Ectodermal cell (in vitro differentiated cells): Measurements from ENCODE around the gene NOXA1.
"Not testable (repeated sequence)": the region's sequence is repeated elsewhere in the genome, so short reads cannot be mapped to it uniquely, and the experiment has no call there.

Experiments
- H3K27ac ChIP-seq: 2 replicates; pipeline ENCODE4 v1.7.0; 2013; ENCODE audit warnings: mild to moderate bottlenecking, low read depth, low read length; ENCODE audit not compliant: insufficient read depth, poor library complexity, severe bottlenecking
- H3K27me3 ChIP-seq: 2 replicates; pipeline ENCODE4 v1.7.0; 2013; ENCODE audit warnings: mild to moderate bottlenecking, low read length; ENCODE audit not compliant: insufficient read depth, control insufficient read depth, poor library complexity, severe bottlenecking
- H3K36me3 ChIP-seq: one replicate; pipeline ENCODE4 v1.7.0; 2013; ENCODE audit warnings: low read length; ENCODE audit not compliant: control insufficient read depth, insufficient read depth
- H3K4me1 ChIP-seq: one replicate; pipeline ENCODE4 v1.7.0; 2013; ENCODE audit warnings: low read length; ENCODE audit not compliant: control insufficient read depth, insufficient read depth
- H3K4me3 ChIP-seq: 2 replicates; pipeline ENCODE4 v1.7.0; 2013; ENCODE audit warnings: low read depth, low read length, control low read depth; ENCODE audit not compliant: insufficient read depth
- H3K9me3 ChIP-seq: 2 replicates; pipeline ENCODE4 v1.7.0; 2013; ENCODE audit warnings: mild to moderate bottlenecking, low read length, moderate library complexity; ENCODE audit not compliant: control insufficient read depth
- WGBS, 2 experiments: methylation state at CpG; one replicate each; pipeline ENCODE4 v1.1.7; 2013; ENCODE audit warnings: missing lambda C conversion rate in 2 of 2; 5-methylcytosine and 5-hydroxymethylcytosine counted together

NOXA1 gene

GRCh38 chr9:137444106-137444790 is 21.1 kb downstream of the NOXA1 start:
- H3K4me3 ChIP-seq: no peak overlapping the region
- no peak overlapping the region for H3K27ac ChIP-seq
- H3K27me3 ChIP-seq: peaks cover 18% of the 10 kb centered on the region
- peaks cover 3% of the 10 kb centered on the region for H3K4me1 ChIP-seq
- H3K36me3 ChIP-seq: peaks cover 4% of the 10 kb centered on the region
- 85 to 89% methylated on average over 14 of the region's 14 CpGs for WGBS, 2 experiments
- no peaks in the 10 kb centered on the region for H3K9me3 ChIP-seq

DNA sequence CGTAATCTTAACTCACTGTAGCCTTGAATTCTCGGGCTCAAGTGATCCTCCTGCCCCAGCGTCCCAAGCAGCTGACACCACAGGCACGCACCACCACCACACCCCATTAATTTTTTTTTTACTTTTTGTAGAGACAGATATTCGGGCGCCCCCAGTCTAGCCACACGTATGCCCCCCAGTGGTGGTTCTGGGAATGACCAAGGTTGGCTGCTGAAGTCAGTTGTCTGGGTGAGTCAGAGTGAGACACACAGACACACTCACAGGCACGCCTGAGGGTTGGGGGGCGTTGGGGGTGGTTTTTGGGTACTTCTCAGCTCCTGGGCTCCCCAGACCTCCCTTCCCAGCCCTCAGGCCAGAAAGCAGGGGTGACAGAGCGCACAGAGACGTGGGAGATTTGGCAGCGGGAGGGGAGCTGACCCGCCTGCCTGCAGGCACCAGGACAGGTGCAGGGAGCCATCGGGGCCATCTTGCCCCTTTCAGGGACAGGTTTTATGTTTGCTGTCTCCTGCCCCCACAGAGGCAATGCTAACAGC is 22.1 kb downstream of the NOXA1 start:
- peaks cover 10% of the 10 kb centered on the region for H3K36me3 ChIP-seq
- no peaks in the 10 kb centered on the region for H3K9me3 ChIP-seq
- H3K4me1 ChIP-seq: peaks cover 3% of the 10 kb centered on the region
- H3K27me3 ChIP-seq: peaks cover 18% of the 10 kb centered on the region
- 29 to 32% methylated on average over 14 of the region's 14 CpGs for WGBS, 2 experiments
- no peak overlapping the region for H3K27ac ChIP-seq
- no peak overlapping the region for H3K4me3 ChIP-seq

DNA sequence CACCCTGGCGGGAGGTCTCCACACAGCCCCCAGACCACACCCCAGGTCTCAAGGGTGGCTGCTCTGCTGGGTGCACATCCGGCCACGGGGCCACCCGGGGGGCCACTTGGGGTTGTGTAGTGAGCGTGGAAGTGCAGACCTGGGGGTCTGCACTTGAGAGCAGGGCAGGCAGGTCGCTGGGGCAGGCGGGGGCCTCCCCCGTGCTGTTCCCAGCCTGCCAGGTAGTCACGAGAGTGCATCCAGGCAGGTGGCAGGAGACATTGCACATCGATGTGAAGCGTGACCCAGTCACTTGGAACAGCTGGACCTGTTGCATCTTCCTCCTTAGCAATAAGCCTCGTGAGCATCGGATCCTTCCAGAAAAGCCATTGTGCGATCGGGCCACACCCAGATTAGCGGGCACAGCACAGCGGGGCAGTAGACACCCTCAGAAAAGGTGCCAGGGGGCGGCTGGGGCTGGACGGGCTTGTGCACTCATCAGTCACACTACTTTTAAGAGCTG is 22.8 kb downstream of the NOXA1 start:
- Histone ChIP-seq H3K36me3 (peaks cover 10% of the 10 kb centered on the region), H3K27ac (no peak overlapping the region), H3K27me3 (peaks cover 18% of the 10 kb centered on the region), H3K4me1 (peaks cover 3% of the 10 kb centered on the region), H3K9me3 (no peaks in the 10 kb centered on the region), H3K4me3 (no peak overlapping the region)
- WGBS, 2 experiments: 87 to 91% methylated on average over 19 of the region's 19 CpGs

- peaks cover 10% of the 10 kb centered on the region for H3K36me3 ChIP-seq
- WGBS, 2 experiments: 91% methylated on average over 21 of the region's 21 CpGs
- H3K4me3 ChIP-seq: no peak overlapping the region
- no peak overlapping the region for H3K27ac ChIP-seq
- peaks cover 11% of the 10 kb centered on the region for H3K27me3 ChIP-seq
- H3K4me1 ChIP-seq: peaks cover 3% of the 10 kb centered on the region
- no peaks in the 10 kb centered on the region for H3K9me3 ChIP-seq
Measured at GRCh38 chr9:137446851-137447471, 23.8 kb downstream of the NOXA1 start.

DNA sequence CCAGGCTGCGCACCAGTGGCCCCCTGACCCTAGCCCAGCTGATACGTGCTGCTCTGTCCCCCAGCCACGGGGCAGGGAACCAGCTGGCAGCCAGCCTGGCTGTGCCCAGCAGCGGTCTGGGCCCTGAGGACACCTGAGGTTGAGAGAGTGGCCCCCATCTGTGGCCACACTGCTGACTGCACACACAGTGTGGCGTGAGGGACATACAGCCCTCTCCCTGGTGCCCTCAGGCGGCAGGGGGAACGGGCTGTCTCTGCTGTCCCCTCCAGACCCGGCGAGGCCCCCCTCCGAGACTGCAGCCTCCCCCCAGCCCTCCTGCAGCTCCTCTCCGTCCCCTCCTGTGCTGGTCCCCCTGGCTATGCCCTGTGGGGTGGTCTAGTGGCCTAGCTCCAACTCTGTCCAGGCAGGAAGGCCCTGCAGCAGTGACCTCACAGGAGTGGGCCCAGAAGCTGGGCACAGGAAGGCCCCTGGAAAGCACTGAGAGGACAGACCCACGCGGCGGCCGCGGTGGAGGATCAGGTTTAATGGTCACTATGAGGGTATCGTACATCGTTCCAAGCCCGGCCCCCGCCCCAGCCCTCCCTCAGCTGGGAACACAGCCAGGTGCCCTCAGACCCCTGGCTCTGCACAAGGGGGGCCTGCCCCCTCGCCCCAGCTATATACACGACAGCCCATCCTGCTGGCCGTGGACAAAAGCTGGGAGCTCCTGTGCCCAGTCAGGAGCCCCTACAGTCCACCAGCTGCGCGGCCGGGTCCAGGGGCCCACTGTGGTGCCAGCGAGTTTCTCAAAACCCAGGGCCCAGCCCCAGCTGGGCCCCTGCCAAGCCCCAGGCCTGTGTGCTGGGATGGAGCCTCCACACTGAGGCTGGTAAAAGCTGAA is 24.8 kb downstream of the NOXA1 start:
- no peaks in the 10 kb centered on the region for H3K4me1 ChIP-seq
- peaks cover 1% of the 10 kb centered on the region for H3K27me3 ChIP-seq
- 94% methylated on average over 27 of the region's 27 CpGs for WGBS, 2 experiments
- no peak overlapping the region for H3K27ac ChIP-seq
- peaks cover 10% of the 10 kb centered on the region for H3K36me3 ChIP-seq
- H3K4me3 ChIP-seq: no peak overlapping the region
- H3K9me3 ChIP-seq: no peaks in the 10 kb centered on the region

GRCh38 chr9:137448602-137448962 is 25.4 kb downstream of the NOXA1 start:
- Histone ChIP-seq H3K4me3 (no peak overlapping the region), H3K27me3 (no peaks in the 10 kb centered on the region), H3K36me3 (peaks cover 10% of the 10 kb centered on the region), H3K9me3 (no peaks in the 10 kb centered on the region), H3K27ac (no peak overlapping the region), H3K4me1 (no peaks in the 10 kb centered on the region)
- 96% methylated on average over 16 of the region's 16 CpGs for WGBS, 2 experiments

DNA sequence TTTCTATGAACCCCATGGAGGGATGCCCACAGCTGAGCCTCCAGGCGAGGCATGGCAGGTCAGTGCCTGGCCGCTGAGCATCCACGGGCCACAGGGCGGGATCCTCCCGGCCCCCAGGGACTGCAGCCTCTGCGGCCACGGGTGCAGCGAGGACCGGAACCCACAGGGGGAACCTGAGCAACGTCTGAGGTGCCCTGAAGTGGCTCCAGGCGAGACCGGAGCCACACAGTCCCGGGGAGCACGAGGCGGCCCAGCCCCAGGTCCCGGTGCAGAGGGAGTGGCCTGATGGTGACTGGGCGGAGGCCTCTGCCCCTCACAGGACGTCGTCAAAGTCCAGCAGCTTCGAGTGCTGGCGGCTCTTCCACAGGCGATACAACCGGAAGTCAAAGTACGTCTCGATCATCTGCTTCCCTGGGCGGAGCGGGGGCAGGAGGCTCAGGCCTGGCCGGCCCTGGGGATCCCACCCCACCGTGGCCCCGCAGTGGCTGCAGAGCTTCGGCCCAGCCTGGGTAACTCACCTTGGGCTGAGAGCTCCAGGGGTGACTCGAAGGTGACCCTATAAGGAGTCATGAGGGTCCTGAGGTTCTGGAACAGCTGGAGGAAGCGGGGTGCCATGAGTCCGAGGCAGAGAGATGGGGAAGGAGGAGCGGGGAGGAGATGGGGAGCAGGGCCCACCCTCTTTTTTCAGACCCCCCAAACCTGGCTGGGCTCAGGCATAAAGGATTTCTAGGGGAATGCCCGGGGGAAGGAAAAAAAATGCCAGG is 26.1 kb downstream of the NOXA1 start:
- H3K27me3 ChIP-seq: no peaks in the 10 kb centered on the region
- H3K36me3 ChIP-seq: peaks cover 10% of the 10 kb centered on the region
- H3K4me1 ChIP-seq: peaks cover 1% of the 10 kb centered on the region
- no peak overlapping the region for H3K4me3 ChIP-seq
- H3K9me3 ChIP-seq: no peaks in the 10 kb centered on the region
- H3K27ac ChIP-seq: no peak overlapping the region
- WGBS, 2 experiments: 93 to 94% methylated on average over 36 of the region's 36 CpGs

DNA sequence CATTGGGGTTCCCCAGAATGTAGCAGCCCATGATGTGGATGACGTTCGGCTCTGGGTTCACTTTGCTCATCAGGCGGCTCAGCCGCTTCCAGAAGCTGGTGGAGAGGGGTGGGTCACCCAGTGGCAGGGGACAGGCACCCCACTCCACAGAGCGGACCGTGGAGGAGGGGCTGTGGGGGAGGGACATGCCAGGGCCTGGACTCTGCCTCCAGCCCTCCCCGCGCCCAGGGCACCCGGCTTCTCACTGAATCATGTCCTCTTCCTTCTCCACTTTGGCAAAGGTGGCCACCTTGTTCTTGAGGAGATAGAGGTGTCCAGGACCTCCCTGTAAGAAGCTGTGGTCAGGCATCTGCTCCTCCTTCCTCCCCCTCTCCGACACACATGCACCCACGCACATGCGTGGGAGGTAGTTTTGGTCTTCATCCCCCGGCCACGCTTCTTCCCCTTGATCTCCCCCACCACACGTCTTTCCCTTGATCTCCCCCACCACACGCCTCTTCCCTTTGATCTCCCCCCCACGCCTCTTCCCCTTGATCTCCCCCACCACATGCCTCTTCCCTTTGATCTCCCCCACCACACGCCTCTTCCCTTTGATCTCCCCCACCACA is 26.8 kb downstream of the NOXA1 start:
- Histone ChIP-seq H3K4me1 (peaks cover 8% of the 10 kb centered on the region), H3K27ac (no peak overlapping the region), H3K27me3 (no peaks in the 10 kb centered on the region), H3K36me3 (peaks cover 10% of the 10 kb centered on the region), H3K9me3 (no peaks in the 10 kb centered on the region), H3K4me3 (no peak overlapping the region)
- WGBS, 2 experiments: 95% methylated on average over 18 of the region's 18 CpGs

- H3K4me1 ChIP-seq, H3K4me3 ChIP-seq, H3K27me3 ChIP-seq, H3K9me3 ChIP-seq, H3K27ac ChIP-seq: not testable (repeated sequence)
- H3K36me3 ChIP-seq: peaks cover 16% of the 10 kb centered on the region
- WGBS, 2 experiments: 92 to 93% methylated on average over 16 to 17 of the region's 24 CpGs
Measured at GRCh38 chr9:137450539-137451222, 27.5 kb downstream of the NOXA1 start.
